GM12864 (cell line): ENCODE measurements around the gene PREB.
"Not testable (repeated sequence)": the region's sequence is repeated elsewhere in the genome, so short reads cannot be mapped to it uniquely, and the experiment has no call there.

ENCODE experiments used
- DNase-seq: peaks from one replicate; pipeline ENCODE4 v3.0.0-alpha.2; 2011; ENCODE audit warnings: low read depth
- H3K4me3 ChIP-seq: 2 replicates; pipeline ENCODE4 v1.5.1; 2011; ENCODE audit warnings: mild to moderate bottlenecking, low read depth, low read length, control low read depth
- CTCF ChIP-seq: IDR thresholded peaks from 2 replicates; pipeline ENCODE4 v1.5.1; 2011; ENCODE audit warnings: low read depth, mild to moderate bottlenecking, moderate library complexity, low read length, control low read depth, inconsistent platforms; ENCODE audit errors: missing control alignments

The PREB gene

GRCh38 chr2:27133905-27134780, at the start of gene PREB:
TSS of gene PREB (minus strand) at chr2:27134636. CDS start at chr2:27134421, 215 bp downstream.
- peak; percentile 63 for TF ChIP-seq CTCF
- peak within 1 kb of the TSS; percentile 83 for H3K4me3 ChIP-seq
- DNase-seq, result peak; percentile 78

- no peak for DNase-seq
- no peak for TF ChIP-seq CTCF
- H3K4me3 ChIP-seq, result no peak overlapping the region
Observed at GRCh38 chr2:27184115-27184514, 49.7 kb upstream of the PREB start.

- TF ChIP-seq CTCF, result no peak
- no peak for DNase-seq
- H3K4me3 ChIP-seq, result no peak overlapping the region
Observed at GRCh38 chr2:27182346-27182745, 47.9 kb upstream of the PREB start.

GRCh38 chr2:27179344-27180000, 45.0 kb upstream of the PREB start:
- no peak for TF ChIP-seq CTCF
- no peak overlapping the region for H3K4me3 ChIP-seq
- no peak for DNase-seq

GRCh38 chr2:27178469-27178868, 44.0 kb upstream of the PREB start:
- TF ChIP-seq CTCF, result no peak
- no peak for DNase-seq
- no peak overlapping the region for H3K4me3 ChIP-seq

GRCh38 chr2:27177441-27178351, 43.3 kb upstream of the PREB start:
- no peak for TF ChIP-seq CTCF
- no peak overlapping the region for H3K4me3 ChIP-seq
- no peak for DNase-seq

GRCh38 chr2:27175781-27176180, 41.3 kb upstream of the PREB start:
- not testable (repeated sequence) for H3K4me3 ChIP-seq, DNase-seq
